Activated naive CD4-positive, alpha-beta T cell (primary cell): Measurements from ENCODE around the gene BMP2K.

Experiments used
- DNase-seq, 4 experiments: peaks; one replicate each; lab custom pipeline; 2025; lab: John Stamatoyannopoulos, UW

Gene BMP2K

DNA sequence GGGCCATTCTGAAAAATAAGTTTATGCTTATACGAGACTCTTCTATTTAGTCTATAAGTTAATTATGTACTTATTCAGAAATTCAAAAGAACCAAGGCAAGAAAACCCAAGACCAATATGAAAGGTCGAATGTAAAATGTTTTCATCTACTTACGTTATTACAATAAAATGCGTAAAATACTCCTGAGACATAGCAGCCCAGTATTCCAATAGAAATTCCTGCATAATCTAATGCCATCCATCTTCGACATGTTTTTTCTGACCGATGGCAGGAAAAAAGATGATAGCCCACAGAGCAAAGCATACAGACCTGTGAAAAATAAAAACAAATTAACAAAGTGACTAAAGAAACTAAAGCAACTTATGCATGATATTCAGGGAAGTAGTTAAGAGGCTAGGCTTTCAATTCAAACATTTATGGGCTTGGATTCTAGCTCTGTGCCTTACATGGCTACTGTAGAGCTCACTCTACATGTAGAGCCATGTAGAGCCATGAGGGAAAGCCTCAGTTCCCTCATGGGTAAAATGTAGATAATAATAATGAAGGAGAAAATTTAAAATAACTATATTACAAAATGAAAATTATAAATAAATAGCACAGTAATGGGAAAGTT lies 154.0 kb downstream of the BMP2K start:
- DNase-seq = no peak

DNA sequence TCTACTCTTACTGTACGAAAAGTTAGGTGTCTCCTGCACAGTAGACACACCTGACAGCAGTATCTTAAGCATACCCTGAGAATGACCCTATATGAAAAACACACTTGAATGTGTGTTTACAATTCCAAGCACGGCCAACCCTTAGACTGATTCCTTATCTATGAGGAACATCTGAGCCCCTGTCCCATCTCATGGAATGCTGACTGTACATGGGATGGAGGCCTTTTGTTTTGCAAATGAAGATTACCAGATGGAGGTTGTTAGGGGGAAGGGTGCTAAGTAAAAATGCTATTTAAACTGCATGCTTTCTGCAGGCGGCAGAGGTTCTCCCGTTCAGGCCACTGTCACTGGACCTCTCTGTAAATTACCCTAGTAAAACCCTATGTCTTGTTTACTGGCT lies 160.8 kb downstream of the BMP2K start:
- no peak for DNase-seq

GRCh38 chr4:78937837-78938236 lies 161.7 kb downstream of the BMP2K start:
- DNase-seq = no peak

GRCh38 chr4:78938474-78938867 lies 162.3 kb downstream of the BMP2K start:
- DNase-seq = no peak

- peak; percentile 46 to 84 (median 61) for DNase-seq
Measured at GRCh38 chr4:78938868-78939666, 162.9 kb downstream of the BMP2K start, which contains the start of gene PAQR3. TSS of gene PAQR3 (minus strand) at chr4:78939438. CDS start at chr4:78939224, 214 bp downstream.

- DNase-seq = no peak
Measured at GRCh38 chr4:78939667-78940008, 163.5 kb downstream of the BMP2K start.

DNA sequence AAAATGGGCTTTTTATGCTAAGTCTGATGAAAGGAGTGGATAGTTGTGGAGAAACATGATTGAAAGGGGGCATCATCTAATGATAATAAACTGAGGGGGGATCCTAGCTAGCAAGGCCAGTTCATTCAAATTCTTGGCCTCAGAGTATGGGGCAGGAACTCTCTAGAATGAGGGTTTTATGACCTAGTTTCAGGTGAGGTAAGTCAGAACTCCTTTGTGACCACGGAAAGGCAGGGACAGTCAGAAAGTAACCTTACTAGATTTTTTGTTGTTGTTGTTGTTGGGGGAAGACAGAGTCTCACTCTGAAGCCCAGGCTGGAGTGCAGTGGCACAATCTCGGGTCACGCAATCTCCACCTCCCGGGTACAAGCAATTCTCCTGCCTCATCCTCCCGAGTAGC lies 164.6 kb downstream of the BMP2K start:
- no peak for DNase-seq

- DNase-seq = no peak
Measured at GRCh38 chr4:78944381-78944780, 168.2 kb downstream of the BMP2K start.

DNA sequence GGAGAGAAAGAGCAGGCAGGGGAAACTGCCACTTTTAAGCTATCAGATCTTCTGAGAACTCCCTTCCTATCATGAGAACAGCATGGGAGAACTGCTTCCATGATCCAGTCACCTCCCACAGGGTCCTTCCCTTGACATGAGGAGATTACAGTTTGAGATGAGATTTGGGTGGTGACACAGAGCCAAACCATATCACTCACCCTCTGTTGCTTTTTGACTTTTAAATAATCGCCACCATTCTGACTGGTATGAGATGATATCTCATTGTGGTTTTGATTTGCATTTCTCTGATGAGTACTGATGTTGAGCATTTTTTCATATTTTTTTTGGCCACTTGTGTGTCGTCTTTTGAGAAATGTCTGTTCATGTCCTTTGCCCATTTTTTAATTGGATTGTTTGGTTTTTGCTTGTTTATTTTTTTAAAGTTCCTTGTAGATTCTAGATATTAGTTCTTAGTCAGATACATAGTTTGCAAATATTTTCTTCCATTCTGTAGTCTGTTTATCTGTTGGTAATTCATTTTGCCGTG lies 169.6 kb downstream of the BMP2K start:
- no peak for DNase-seq

DNA sequence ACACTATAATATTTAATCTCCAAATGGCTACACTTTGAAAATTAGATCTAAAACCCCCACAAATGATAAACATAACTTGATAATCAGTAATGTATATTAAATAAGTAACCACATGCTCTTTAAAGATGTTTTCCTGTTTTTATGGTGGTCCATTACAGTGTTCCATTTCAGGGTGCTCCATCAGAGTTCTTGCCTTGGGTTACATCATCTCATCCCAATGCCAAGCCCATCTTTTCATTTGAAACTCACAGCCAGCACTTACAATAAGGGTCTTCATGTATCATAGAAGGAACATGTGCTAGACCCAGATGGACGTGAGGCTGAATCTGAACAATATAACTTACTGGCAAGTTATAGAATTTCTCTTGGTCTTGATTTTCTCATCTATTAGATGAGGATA lies 173.6 kb downstream of the BMP2K start:
- DNase-seq = no peak

GRCh38 chr4:78951862-78952472 lies 175.8 kb downstream of the BMP2K start:
- no peak for DNase-seq

GRCh38 chr4:78953231-78953630 lies 177.1 kb downstream of the BMP2K start:
- DNase-seq = no peak

- no peak for DNase-seq
Measured at GRCh38 chr4:78953769-78954666, 177.9 kb downstream of the BMP2K start.

DNA sequence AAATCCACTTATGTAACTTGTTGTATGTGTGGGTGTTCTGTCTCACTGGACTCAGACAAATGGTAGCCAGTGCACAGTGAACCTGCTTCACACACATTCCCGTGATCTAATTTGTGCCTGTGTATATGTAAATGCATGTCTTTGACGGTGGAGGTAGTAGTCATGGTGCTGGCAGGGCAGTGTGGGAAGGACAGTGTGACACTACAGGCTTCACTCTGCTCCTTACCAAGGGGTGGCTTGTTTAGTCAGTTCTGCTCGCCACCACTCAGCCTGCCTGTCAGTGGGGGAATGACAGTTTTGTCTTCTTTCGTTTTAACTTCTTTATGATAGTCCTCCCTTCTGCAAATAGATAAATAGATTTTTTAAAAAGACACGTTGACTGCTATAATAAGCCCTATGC lies 180.8 kb downstream of the BMP2K start:
- DNase-seq = no peak

DNA sequence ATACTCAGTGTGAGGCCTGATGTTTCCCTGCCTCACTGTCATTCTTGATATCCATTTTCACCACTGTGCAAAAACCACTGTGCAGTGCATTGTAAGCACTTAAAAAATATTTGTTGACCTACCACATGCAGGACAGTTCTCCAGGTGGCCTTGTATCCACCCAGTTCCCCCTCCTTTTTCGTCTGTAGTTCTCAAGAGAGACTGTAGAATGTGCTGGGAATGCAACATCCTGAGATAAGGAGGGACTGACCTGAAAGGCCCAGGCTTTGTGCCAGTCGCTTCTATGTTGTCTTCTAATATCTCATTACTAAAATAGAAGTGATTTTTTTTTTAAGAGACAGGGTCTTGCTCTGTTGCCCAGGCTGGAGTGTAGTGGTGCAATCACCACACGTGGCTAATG lies 184.8 kb downstream of the BMP2K start:
- no peak for DNase-seq
